Endothelial cell of umbilical vein (primary cell): ENCODE data around the gene IL1R1. TPM values are rescaled to one million over a fixed set of nuclear protein-coding genes. Genes with fewer than 3 reads are reported as not detected.

ENCODE experiments used
- BruUV-seq: library from RNA; stranded (reverse); fragments of 400-500 nt; replicated peaks from 2 replicates; lab custom pipeline; 2021; lab: Mats Ljungman, UMichigan
- CTCF ChIA-PET: fragments of 300-600, 350-600 bp; sonication (Branson Sonifier 250); formaldehyde crosslinking; loops from one replicate; lab custom pipeline; 2021; ENCODE audit warnings: antibody characterized with exemption, inconsistent platforms; lab: Charles Lee
- POLR2A ChIA-PET: fragments of 300-600, 350-600 bp; sonication (Branson Sonifier 250); formaldehyde crosslinking; loops from one replicate; lab custom pipeline; 2021; ENCODE audit warnings: antibody characterized with exemption, inconsistent platforms; lab: Charles Lee
- DNase-seq: peaks from one replicate; pipeline ENCODE4 v3.0.0-alpha.2; 2011; ENCODE audit warnings: low read depth, low spot score
- FAIRE-seq: peaks from 2 replicates; lab custom pipeline; 2011; peaks lifted over from hg19 to GRCh38; lab: Jason Lieb, UNC
- H2AFZ ChIP-seq: 2 replicates; pipeline ENCODE4 v1.6.0; 2012; ENCODE audit warnings: low read depth, low read length, control low read depth, inconsistent platforms
- H3K27ac ChIP-seq: 2 replicates; pipeline ENCODE4 v1.5.1; 2011; ENCODE audit warnings: low read depth, mild to moderate bottlenecking, control low read depth, low read length, moderate library complexity; ENCODE audit not compliant: insufficient read depth
- H3K27me3 ChIP-seq, 2 experiments: 2 replicates each; pipeline versions ENCODE4 v1.6.0 to v1.6.1; 2011; ENCODE audit warnings: low read length in 2 of 2, mixed read lengths in 1 of 2; ENCODE audit not compliant: control insufficient read depth in 2 of 2, insufficient read depth in 2 of 2
- H3K36me3 ChIP-seq, 2 experiments: 2 replicates in 1 of 2; 3 replicates in 1 of 2; pipeline ENCODE4 v1.5.1; 2011; ENCODE audit warnings: low read length in 2 of 2, mild to moderate bottlenecking in 1 of 2, moderate library complexity in 1 of 2; ENCODE audit not compliant: control insufficient read depth in 2 of 2, insufficient read depth in 2 of 2; ENCODE audit errors: extremely low read depth in 1 of 2
- H3K4me1 ChIP-seq: 3 replicates; pipeline ENCODE4 v1.5.1; 2011; ENCODE audit warnings: mild to moderate bottlenecking, low read length; ENCODE audit not compliant: control insufficient read depth, insufficient read depth; ENCODE audit errors: extremely low read depth
- H3K4me2 ChIP-seq: 2 replicates; pipeline ENCODE4 v1.6.1; 2011; ENCODE audit warnings: low read length, control low read depth, mixed read lengths; ENCODE audit not compliant: insufficient read depth
- H3K4me3 ChIP-seq, 3 experiments: fragments of 200-600 bp in 1 of 3; sonication (generic), shearing (Covaris generic) in 1 of 3; replicated peaks in 1 of 3; 2 replicates each; pipeline ENCODE4 v1.5.1; 2011 to 2016; ENCODE audit warnings: control low read depth in 3 of 3, low read length in 3 of 3, mild to moderate bottlenecking in 2 of 3, inconsistent platforms in 1 of 3, low read depth in 1 of 3, moderate library complexity in 1 of 3; ENCODE audit not compliant: insufficient read depth in 1 of 3
- H3K79me2 ChIP-seq: 2 replicates; pipeline ENCODE4 v1.6.0; 2012; ENCODE audit warnings: low read length, inconsistent platforms; ENCODE audit not compliant: control insufficient read depth, insufficient read depth
- H3K9ac ChIP-seq: replicated peaks from 2 replicates; pipeline ENCODE3; 2011; ENCODE audit warnings: low read length, control low read depth; ENCODE audit not compliant: insufficient read depth; ENCODE audit errors: extremely low read depth
- H3K9me1 ChIP-seq: replicated peaks from 3 replicates; pipeline ENCODE4 v1.6.0; 2011; ENCODE audit warnings: mild to moderate bottlenecking, low read length; ENCODE audit not compliant: control insufficient read depth, insufficient read depth; ENCODE audit errors: extremely low read depth
- H3K9me3 ChIP-seq: replicated peaks from 2 replicates; pipeline ENCODE4 v1.5.1; 2012; ENCODE audit warnings: low read length, inconsistent platforms; ENCODE audit not compliant: control insufficient read depth, insufficient read depth
- H4K20me1 ChIP-seq: replicated peaks from 2 replicates; pipeline ENCODE3; 2011; ENCODE audit warnings: mild to moderate bottlenecking, low read length; ENCODE audit not compliant: control insufficient read depth, insufficient read depth; ENCODE audit errors: extremely low read depth
- EZH2 ChIP-seq: IDR thresholded peaks from 2 replicates; pipeline ENCODE4 v1.6.1; 2012; ENCODE audit warnings: borderline replicate concordance, low read depth, mild to moderate bottlenecking, moderate library complexity, low read length, inconsistent platforms; ENCODE audit not compliant: severe bottlenecking
- FOS ChIP-seq: IDR thresholded peaks from 2 replicates; pipeline ENCODE4 v1.6.1; 2011; ENCODE audit warnings: mild to moderate bottlenecking, low read length, moderate library complexity, borderline replicate concordance; ENCODE audit not compliant: insufficient read depth
- GATA2 ChIP-seq: IDR thresholded peaks from 2 replicates; pipeline ENCODE4 v1.7.0; 2011; ENCODE audit warnings: low read depth, mild to moderate bottlenecking, moderate library complexity, mixed read lengths, low read length; ENCODE audit not compliant: insufficient read length, insufficient read depth
- JUN ChIP-seq: IDR thresholded peaks from 2 replicates; pipeline ENCODE4 v1.6.1; 2011; ENCODE audit warnings: borderline replicate concordance, low read depth; ENCODE audit not compliant: insufficient read length, insufficient read depth
- MYC ChIP-seq: IDR thresholded peaks from one replicate; pipeline ENCODE4 v1.6.1; 2011; ENCODE audit warnings: mild to moderate bottlenecking, low read depth, low read length
- POLR2A ChIP-seq: IDR thresholded peaks from 2 replicates; pipeline ENCODE4 v1.6.1; 2012; ENCODE audit warnings: low read depth, mild to moderate bottlenecking, control low read depth, low read length
- POLR2AphosphoS5 ChIP-seq: IDR thresholded peaks from 2 replicates; pipeline ENCODE4 v1.6.1; 2012; ENCODE audit warnings: low read depth, mild to moderate bottlenecking, control low read depth, low read length, moderate library complexity; ENCODE audit not compliant: insufficient read depth
- dilution Hi-C: fragments of 300-500 bp; cut with MboI; formaldehyde crosslinking; loops from one replicate; pipeline ENCODE4 v1.15.0; 2019; ENCODE audit warnings: low sequenced_read_pairs; ENCODE audit not compliant: extremely low pct_ligation_motif_present
- intact Hi-C: fragments of 100-400 bp; cut with micrococcal nuclease; formaldehyde crosslinking; loops from one replicate; pipeline ENCODE4 v1.10.0; 2022
- polyA plus RNA-seq, 4 experiments: library from polyadenylated mRNA; depleted of rRNA in 3 of 4; stranded (reverse) in 3 of 4; unstranded in 1 of 4; fragments of >200 nt; gene quantifications; 2 replicates each; pipeline versions ENCODE4 v1.2.1 to v1.2.3, GENCODE V29; 2011 to 2012; ENCODE audit warnings: missing spikeins in 1 of 4
- total RNA-seq: library from RNA; stranded (reverse); gene quantifications from 2 replicates; pipeline ENCODE4 v1.2.3, GENCODE V29; 2021
- TF ChIP-seq, protein P1 (sequence below): IDR thresholded peaks from 2 replicates; pipeline ENCODE4 v1.6.1; 2011; ENCODE audit not compliant: insufficient read depth, insufficient read length
- TF ChIP-seq, protein P2 (sequence below), 2 donors: IDR thresholded peaks; 1 replicate in 1 of 2; 2 replicates in 1 of 2; pipeline ENCODE4 v1.5.1; 2011; ENCODE audit warnings: low read length in 2 of 2, mild to moderate bottlenecking in 2 of 2, moderate library complexity in 2 of 2, control low read depth in 1 of 2, inconsistent platforms in 1 of 2, low read depth in 1 of 2; ENCODE audit not compliant: insufficient read depth in 1 of 2; ENCODE audit errors: extremely low read depth in 1 of 2

The IL1R1 gene
- total and polyA plus RNA-seq, 2 donors (not counting 3 experiments of a cell fraction or from before 2014, with no cell fraction given) = 5.4 to 5.5 TPM

DNA sequence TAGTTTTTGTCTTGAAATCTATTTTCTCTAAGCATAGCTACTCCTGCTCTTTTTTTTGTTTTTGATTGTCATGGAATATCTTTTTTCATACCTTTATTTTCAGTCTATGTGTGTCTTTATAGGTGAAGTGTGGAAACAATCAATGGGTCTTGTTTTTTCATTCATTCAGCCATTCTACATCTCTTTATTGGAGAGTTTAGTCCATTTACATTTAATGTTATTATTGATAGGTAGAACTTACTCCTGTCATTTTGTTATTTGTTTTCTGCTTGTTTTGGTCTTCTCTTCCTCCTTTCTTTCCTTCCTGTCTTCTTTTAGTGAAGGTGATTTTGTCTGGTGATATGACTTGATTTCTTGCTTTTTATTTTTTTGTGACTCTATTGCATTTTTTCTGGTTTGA lies 62.1 kb downstream of the IL1R1 start:
- no TSS peak for BruUV-seq
- intact Hi-C loops = no loop called here

More for the DNA sequence above, 62.1 kb downstream of the IL1R1 start:
- no peaks in the 10 kb centered on the region for H3K79me2 ChIP-seq
- no peaks in the 10 kb centered on the region for H3K9me3 ChIP-seq
- dilution Hi-C loops = no loop called here
- no peak overlapping the region for H3K27ac ChIP-seq
- no peaks in the 10 kb centered on the region for H3K27me3 ChIP-seq
- no peak overlapping the region for H3K9ac ChIP-seq
- ChIA-PET CTCF (interaction anchor here (1.2 kb wide), 1 partner anchor 36 kb away, joined by 4 read pairs; no protein-coding TSS in a partner anchor), POLR2A (no interaction called here)
- H3K4me2 ChIP-seq = no peak overlapping the region
- TF ChIP-seq FOS (no peak), EZH2 (no peak), POLR2AphosphoS5 (no peak), GATA2 (no peak), POLR2A (no peak), JUN (no peak), MYC (no peak)
- TF ChIP-seq, protein P1, sequence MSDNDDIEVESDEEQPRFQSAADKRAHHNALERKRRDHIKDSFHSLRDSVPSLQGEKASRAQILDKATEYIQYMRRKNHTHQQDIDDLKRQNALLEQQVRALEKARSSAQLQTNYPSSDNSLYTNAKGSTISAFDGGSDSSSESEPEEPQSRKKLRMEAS = no peak
- TF ChIP-seq, protein P2, sequence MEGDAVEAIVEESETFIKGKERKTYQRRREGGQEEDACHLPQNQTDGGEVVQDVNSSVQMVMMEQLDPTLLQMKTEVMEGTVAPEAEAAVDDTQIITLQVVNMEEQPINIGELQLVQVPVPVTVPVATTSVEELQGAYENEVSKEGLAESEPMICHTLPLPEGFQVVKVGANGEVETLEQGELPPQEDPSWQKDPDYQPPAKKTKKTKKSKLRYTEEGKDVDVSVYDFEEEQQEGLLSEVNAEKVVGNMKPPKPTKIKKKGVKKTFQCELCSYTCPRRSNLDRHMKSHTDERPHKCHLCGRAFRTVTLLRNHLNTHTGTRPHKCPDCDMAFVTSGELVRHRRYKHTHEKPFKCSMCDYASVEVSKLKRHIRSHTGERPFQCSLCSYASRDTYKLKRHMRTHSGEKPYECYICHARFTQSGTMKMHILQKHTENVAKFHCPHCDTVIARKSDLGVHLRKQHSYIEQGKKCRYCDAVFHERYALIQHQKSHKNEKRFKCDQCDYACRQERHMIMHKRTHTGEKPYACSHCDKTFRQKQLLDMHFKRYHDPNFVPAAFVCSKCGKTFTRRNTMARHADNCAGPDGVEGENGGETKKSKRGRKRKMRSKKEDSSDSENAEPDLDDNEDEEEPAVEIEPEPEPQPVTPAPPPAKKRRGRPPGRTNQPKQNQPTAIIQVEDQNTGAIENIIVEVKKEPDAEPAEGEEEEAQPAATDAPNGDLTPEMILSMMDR (IDR thresholded peaks at IDR 0.05; ENCODE audit: extremely low read depth in 1 of 2, insufficient read depth in 1 of 2, low read depth in 1 of 2, low read length in 2 of 2) = no peak
- H3K36me3 ChIP-seq = no peaks in the 10 kb centered on the region
- H3K4me3 ChIP-seq = no peak overlapping the region
- H3K4me1 ChIP-seq = no peaks in the 10 kb centered on the region
- no peak for DNase-seq
- no peaks in the 10 kb centered on the region for H3K9me1 ChIP-seq
- H4K20me1 ChIP-seq = no peaks in the 10 kb centered on the region
- H2AFZ ChIP-seq = no peak overlapping the region
- no peak for FAIRE-seq
